HG03280 (cell line): Measurements from ENCODE around the gene FBF1.
A peak's percentile ranks its signal among the peaks of the same experiment; 100 is the strongest.
"Not testable (repeated sequence)": the region's sequence is repeated elsewhere in the genome, so short reads cannot be mapped to it uniquely, and the experiment has no call there.

Experiments used
- ATAC-seq: cut with Tn5 transposase; IDR thresholded peaks from one replicate; pipeline ENCODE4 v1.9.1; 2021; ENCODE audit warnings: mild to moderate bottlenecking, moderate library complexity; ENCODE audit not compliant: unreplicated experiment

Gene FBF1

DNA sequence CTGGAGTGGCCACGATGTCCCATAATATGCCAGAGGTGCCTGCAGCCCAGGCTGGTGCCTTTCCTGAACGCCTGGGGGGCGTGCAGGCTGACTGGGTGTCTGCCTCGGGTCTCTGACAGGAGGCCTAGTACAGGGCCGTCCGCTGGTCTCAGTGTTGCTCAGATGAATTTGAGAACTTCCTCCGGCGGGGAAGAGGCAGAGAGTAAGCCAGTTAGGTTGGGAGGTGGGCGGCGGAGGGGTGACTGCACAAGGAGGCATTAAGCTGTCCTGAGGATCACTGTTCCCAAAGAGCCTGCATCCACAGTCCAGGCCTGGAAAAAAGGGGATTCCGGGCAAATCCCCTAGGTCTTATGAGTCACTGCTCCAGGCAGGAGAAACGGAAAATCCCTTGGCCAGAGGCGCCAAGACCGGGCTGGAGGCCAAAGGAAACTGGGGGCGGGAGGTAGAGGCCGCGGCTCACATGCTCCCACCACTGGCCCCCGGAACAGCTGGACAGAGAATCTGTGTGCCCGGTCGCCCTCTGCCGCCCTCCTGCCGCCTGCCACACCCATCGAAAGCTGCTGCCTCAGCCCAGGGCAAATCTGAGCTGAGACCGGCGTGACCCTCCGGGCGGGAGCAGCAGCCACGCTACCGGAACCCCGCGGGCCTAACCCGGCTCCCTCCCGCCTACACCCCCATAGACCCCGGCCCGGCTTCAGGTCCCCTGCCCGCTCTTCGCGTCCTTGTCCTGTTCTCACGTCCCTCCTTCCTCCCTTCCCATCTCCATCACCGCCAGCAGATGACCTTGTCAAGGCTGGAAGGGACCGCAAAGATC, 63.7 kb downstream of the FBF1 start:
- peak; percentile 9 for ATAC-seq

- ATAC-seq, result no peak
These were observed 64.5 kb downstream of the FBF1 start for GRCh38 chr17:75876190-75876937.

- no peak for ATAC-seq
These were observed 65.0 kb downstream of the FBF1 start for GRCh38 chr17:75875940-75876189.

GRCh38 chr17:75875182-75875939, 65.5 kb downstream of the FBF1 start:
- ATAC-seq, result no peak

DNA sequence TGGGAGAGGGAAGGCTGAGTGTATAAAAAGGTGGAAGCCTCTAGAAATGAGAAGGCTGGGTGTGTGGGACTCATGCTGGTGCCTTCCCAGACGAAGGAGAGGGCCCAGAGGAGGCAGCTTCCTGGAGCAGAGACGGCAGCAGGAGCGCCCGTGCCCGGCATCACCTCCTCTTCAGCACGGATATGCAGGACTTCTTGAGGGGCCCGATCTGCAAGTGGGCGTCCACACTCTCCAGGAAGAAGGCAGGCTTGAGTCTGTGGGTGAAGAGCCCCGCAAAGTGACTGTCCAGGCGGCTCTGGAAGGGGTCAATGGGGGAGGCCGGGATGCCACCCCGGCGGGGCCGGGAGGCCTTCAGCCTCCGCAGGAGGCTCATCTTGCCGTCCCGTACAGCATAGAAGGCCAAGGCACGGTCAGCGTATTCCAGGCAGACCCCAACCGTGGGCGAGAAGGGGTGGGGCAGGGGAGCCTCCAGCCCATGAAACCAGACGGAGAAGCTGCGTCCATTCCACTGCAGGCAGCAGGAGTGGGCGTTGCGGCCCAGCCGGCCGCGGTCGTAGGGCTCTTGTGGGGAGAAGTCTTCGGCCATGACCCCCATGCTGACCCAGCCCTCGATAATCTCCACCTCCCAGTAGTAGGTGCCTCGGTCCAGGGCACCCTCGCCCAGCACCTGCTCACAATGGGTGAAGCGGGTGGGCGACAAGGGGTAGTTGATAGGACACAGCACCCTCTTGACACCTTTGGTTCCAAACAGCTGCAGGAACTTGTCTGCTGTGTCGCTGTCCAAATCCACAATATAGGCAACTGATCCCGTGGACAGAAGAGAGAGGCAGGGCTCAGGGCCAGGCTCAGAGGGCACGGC, 66.3 kb downstream of the FBF1 start:
- ATAC-seq, result no peak

DNA sequence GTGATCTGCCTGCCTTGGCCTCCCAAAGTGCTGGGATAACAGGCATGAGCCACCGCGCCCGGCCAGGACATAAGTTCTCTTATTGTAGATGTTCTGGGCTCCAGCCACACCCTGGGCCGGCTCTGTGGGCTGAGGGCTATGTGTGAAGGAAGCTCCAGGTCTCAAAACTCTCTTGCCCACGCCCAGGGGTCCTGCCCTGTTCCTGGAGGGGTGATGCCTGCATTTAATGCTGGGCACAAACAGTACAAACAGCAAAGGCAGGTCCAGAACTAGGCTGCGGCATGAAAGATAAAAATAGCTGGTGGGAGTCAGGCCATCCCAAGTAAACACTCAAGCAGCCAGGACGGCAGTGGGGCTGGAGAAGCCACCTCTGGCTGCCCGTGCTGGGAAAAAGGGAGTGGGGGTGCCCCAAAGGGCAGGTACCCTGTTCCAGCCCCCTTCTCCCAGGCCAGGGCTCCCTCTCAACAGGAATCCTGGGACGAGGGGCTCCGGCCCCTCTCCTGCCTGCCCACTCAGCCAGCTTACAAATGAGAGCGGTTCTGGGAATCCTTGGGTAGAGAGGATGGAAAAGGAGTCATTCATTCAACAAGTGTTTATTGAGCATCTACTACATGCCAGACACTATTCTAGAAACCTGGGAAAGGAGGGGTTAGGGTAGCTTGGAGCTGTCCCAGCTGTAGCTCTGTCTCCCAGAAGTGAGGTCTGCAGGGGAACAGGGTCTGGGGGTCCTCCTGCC, 67.1 kb downstream of the FBF1 start:
- no peak for ATAC-seq

DNA sequence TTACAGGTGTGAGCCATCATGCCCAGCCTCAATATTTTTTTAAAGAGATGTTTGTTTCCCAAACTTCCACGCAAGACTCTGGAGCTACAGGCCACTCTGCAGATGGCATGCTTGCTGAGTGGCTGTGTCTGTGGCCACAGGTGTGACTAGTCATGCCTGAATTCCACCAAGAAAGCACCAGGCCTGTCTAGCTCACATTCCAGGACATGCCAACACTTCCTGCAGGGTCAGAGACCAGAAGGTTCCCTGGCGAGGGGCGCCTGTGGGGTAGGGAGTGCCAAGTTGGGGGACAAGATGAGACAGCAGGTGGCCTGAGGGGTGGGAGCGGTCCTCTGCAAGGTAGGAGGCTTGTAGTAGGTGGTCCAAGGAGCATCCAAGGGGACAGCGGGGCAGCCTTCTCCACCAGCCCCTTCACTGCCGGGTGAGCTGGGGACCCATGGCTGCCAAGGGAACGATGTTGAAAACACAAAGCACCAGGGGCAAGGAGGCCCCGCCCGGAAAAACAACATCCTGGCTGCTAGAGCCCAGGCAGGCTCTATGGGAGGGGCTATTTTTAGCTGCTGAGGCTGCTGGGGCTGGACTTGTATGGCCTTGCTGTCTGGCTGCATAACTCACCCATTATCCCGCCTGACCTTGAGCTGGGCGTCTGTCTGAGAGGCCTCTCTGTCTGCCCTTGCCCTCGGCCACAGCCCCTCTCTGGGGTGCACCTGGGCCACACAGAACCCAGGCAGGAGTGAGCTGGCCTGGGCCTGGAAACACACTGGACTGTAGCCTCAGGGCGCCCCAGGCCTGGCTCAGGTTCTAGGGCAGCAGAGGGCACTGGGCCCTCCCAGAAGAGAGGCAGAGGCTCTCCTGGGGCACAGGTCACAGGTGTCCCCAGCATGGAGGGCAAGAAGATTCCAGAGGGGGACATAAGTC, 68.1 kb downstream of the FBF1 start:
- ATAC-seq, result no peak

DNA sequence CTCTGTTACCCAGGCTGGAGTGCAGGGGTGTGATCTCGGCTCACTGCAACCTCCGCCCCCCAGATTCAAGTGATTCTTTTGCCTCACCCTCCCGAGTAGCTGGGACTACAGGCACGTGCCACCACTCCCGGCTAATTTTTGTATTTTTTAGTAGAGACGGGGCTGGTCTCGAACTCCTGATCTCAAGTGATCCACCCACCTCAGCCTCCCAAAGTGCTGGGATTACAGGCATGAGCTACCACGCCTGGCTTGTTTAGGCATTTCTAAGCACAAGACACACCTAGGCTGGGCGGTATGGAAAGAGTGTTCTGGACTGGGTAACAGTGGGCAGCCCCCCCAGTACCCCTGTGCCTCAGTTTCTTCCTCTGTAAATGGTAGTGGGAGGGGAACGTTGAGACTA, 70.6 kb downstream of the FBF1 start:
- not testable (repeated sequence) for ATAC-seq

GRCh38 chr17:75869282-75870141, 71.3 kb downstream of the FBF1 start:
- no peak for ATAC-seq

DNA sequence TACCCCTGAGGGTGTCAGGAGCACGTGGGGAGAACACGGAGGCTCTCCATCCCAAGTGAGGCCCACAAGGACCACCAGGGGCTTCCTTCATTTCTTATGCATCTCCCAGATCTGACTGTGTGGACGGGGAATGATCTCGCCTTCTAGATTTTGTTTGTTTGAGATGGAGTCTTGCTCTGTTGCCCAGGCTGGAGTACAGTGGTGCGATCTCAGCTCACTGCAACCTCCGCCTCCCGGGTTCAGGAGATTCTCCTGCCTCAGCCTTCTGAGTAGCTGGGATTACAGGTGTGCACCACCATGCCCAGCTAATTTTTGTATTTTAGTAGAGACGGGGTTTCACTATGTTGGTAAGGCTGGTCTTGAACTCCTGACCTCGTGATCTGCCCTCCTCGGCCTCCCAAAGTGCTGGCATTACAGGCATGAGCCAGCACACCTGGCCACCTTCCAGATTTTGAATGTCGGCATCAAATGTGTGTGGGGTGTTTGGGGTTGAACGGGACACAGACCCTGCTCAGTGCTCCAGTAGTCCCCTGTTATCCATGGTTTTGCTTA, 72.0 kb downstream of the FBF1 start:
- not testable (repeated sequence) for ATAC-seq

- not testable (repeated sequence) for ATAC-seq
These were observed 75.2 kb downstream of the FBF1 start for GRCh38 chr17:75865404-75866188.

DNA sequence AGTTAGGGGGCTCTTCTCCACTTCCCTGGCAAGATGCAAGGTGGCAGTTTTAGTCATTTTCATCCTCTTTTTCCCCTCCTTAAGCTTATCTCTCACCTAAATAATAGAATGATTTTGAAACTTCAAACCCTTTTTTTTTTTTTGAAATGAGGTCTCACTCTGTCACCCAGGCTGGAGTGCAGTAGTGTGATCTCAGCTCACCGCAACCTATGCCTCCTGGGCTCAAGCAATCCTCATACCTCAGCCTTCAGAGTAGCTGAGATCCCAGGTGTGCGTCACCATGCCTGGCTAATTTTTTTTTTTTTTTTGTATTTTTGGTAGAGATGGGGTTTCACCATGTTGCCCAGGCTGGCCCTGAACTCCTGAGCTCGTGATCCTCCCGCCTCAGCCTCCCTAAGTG, 76.0 kb downstream of the FBF1 start:
- peak; percentile 17 for ATAC-seq

- peak; percentile 86 for ATAC-seq
These were observed 76.4 kb downstream of the FBF1 start for GRCh38 chr17:75864448-75864871.

- no peak for ATAC-seq
These were observed 78.9 kb downstream of the FBF1 start for GRCh38 chr17:75861927-75862317.
